ENCODE results near the gene AHI1. TPM values are rescaled to one million over a fixed set of nuclear protein-coding genes. Genes with fewer than 3 reads are reported as not detected.

Gene AHI1
- total RNA-seq (ENCODE audit: low replicate concordance) = 12.9 and 18.3 TPM in 2 replicates

GRCh38 chr6:135497412-135498184, at the start of gene AHI1:
AHI1 (minus strand) TSS chr6:135497740; CDS start chr6:135492237, 5,503 bp downstream.

